Right lobe of liver (tissue), 6 donors: Measurements from ENCODE around the gene WFIKKN2. TPM values are rescaled to one million over a fixed set of nuclear protein-coding genes. Genes with fewer than 3 reads are reported as not detected.

ENCODE experiments used
- ATAC-seq, 4 donors: fragments of 200-7000 bp; cut with Tn5 transposase; one replicate each; pipeline ENCODE4 v1.9.1; 2020; ENCODE audit warnings: mild to moderate bottlenecking in 4 of 4, moderate library complexity in 4 of 4
- DNase-seq, 3 donors: peaks; one replicate each; pipeline ENCODE4 v3.0.0-alpha.2; 2020
- H3K27ac ChIP-seq, 3 donors: fragments of 200-600 bp; one replicate each; pipeline ENCODE4 v1.8.0; 2022
- H3K27me3 ChIP-seq, 2 donors: fragments of 200-600 bp; one replicate each; pipeline ENCODE4 v1.8.0; 2022
- H3K36me3 ChIP-seq, 4 donors: fragments of 200-600 bp; sonication (generic) in 1 of 4; one replicate each; pipeline versions ENCODE4 v1.5.1 to v1.8.0; 2017 to 2022; ENCODE audit warnings: control low read depth in 1 of 4
- H3K4me1 ChIP-seq, 4 donors: fragments of 200-600 bp; sonication (generic) in 1 of 4; one replicate each; pipeline versions ENCODE4 v1.5.1 to v1.8.0; 2017 to 2022; ENCODE audit warnings: control low read depth in 1 of 4
- H3K4me3 ChIP-seq, 3 donors: fragments of 200-600 bp; one replicate each; pipeline ENCODE4 v1.8.0; 2022
- H3K9me3 ChIP-seq, 4 donors: fragments of 200-600 bp; sonication (generic) in 1 of 4; one replicate each; pipeline versions ENCODE4 v1.5.1 to v1.8.0; 2017 to 2022; ENCODE audit warnings: control low read depth in 1 of 4
- POLR2A ChIP-seq: fragments of 450-650 bp; IDR thresholded peaks from one replicate; pipeline ENCODE4 v1.6.1; 2017; ENCODE audit warnings: antibody characterized with exemption, mild to moderate bottlenecking
- WGBS: methylation state at CpG from one replicate; pipeline ENCODE4 v1.1.6; 2018; ENCODE audit warnings: low coverage, low lambda C conversion rate; ENCODE audit not compliant: insufficient coverage; ENCODE audit errors: missing lambda C conversion rate; 5-methylcytosine and 5-hydroxymethylcytosine counted together
- intact Hi-C, 2 donors: fragments of 100-400 bp; cut with DNase I; formaldehyde crosslinking; loops; one replicate each; pipeline versions ENCODE4 v1.11.2 to v1.14.1; 2022
- small RNA-seq, 2 experiments: library from RNA; depleted of rRNA; stranded (forward); fragments of <200 nt; gene quantifications; one replicate each; pipeline ENCODE3, GENCODE V24; 2016
- total RNA-seq, 6 experiments: library from RNA; depleted of rRNA in 2 of 6; stranded (reverse); fragments of >200 nt in 2 of 6; fragmentation: NEBNext Ultra II Directional in 3 of 6; extraction: Animal tissue kit (Norgen Biotek cat#: 25700) in 3 of 6; gene quantifications; one replicate each; pipeline versions ENCODE4 v1.1.0 to v1.2.4, GENCODE V29; 2016 to 2023
- TF ChIP-seq, protein P1 (sequence below), 4 donors: fragments of 200-600 bp in 3 of 4; fragments of 450-650 bp in 1 of 4; IDR thresholded peaks; one replicate each; pipeline versions ENCODE4 v1.5.1 to v1.8.0; 2016 to 2022; ENCODE audit warnings: antibody characterized with exemption in 4 of 4, mild to moderate bottlenecking in 2 of 4
- donor health status: DM: no; HTN: yes; CAD: no.
- donor health status: DM: no; HTN: no; CAD: no.
- donor health status: DM: no; HTN: no; CAD: no.
- donor health status: DM: no; HTN: yes; CAD: no.
- donor health status: DM: no; HTN: yes; CAD: no.

The WFIKKN2 gene
- total RNA-seq, 6 experiments from 2014 or later: not detected

DNA sequence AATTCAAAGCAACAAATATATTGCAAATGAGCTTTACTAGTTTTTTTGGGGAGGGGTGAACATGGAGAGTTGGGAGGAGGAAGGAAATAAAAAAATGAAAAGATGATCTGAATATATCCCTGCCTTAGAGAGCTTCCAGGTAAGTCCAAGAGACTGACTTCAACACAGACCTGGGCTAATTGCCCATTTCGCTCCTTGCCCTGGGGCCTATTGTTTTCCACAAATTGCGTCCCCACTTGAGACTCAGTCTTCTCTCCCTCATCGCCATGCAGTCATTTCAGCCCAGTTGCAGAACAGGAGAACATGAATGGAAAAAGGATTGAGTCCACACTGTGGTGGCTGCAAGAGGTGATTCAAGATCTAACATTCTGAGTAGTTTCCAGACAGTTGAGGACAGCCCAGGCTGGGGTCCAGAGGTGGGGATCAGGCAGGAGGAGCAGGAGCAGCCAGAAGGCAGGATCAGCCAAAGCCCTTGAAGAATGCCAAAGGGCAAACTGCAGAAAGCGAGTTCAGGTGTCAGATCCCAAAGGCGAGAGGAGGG is 52.4 kb downstream of the WFIKKN2 start:
- ATAC-seq: no peak
- no peaks in the 10 kb centered on the region for H3K27me3 ChIP-seq
- DNase-seq: no peak
- intact Hi-C loops: no loop called here
- no peak overlapping the region for H3K4me3 ChIP-seq
- no peak overlapping the region for H3K27ac ChIP-seq
- peaks cover 0 to 38% (median 11%) of the 10 kb centered on the region in 4 donors for H3K4me1 ChIP-seq
- H3K36me3 ChIP-seq: no peaks in the 10 kb centered on the region
- 95% methylated on average over 5 of the region's 5 CpGs for WGBS
- no peaks in the 10 kb centered on the region for H3K9me3 ChIP-seq
- TF ChIP-seq, protein P1, sequence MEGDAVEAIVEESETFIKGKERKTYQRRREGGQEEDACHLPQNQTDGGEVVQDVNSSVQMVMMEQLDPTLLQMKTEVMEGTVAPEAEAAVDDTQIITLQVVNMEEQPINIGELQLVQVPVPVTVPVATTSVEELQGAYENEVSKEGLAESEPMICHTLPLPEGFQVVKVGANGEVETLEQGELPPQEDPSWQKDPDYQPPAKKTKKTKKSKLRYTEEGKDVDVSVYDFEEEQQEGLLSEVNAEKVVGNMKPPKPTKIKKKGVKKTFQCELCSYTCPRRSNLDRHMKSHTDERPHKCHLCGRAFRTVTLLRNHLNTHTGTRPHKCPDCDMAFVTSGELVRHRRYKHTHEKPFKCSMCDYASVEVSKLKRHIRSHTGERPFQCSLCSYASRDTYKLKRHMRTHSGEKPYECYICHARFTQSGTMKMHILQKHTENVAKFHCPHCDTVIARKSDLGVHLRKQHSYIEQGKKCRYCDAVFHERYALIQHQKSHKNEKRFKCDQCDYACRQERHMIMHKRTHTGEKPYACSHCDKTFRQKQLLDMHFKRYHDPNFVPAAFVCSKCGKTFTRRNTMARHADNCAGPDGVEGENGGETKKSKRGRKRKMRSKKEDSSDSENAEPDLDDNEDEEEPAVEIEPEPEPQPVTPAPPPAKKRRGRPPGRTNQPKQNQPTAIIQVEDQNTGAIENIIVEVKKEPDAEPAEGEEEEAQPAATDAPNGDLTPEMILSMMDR (IDR thresholded peaks at IDR 0.05): no peak
- TF ChIP-seq POLR2A: no peak

DNA sequence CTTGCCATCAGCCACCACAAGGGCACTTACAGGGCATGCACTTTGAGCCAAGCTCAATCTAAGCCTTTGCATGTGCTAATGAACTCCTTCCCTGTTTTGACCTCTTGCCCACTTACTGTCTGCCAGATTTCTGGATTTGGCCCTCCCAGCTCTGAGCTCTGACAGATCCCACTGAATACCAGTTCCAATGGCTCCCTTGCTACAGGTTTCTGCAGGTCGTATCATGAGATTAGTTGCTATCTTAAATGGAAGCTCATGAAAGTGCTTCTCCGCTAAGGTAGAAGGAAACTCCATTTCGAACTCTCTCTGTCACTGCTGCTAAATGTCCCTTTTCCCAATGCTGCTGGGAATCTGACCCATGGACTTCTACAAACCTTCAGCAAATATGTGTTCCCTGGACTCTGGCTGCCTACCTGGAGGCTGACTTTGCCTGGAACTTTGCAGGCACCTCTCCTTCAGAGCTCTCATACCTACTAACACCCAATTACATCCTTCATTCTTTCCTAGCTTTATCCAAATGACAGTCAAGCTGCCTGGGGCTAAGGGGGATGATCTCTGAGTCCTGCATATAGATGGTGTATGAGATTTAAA is 54.2 kb downstream of the WFIKKN2 start:
- Histone ChIP-seq H3K36me3 (no peaks in the 10 kb centered on the region), H3K4me1 (peaks cover 0 to 29% (median 11%) of the 10 kb centered on the region in 4 donors), H3K27ac (peak overlapping the region; percentile 26 to 64 (median 60)), H3K4me3 (peak overlapping the region in 1 of 3 donors; percentile 24), H3K27me3 (no peaks in the 10 kb centered on the region), H3K9me3 (no peaks in the 10 kb centered on the region)
- intact Hi-C loops: no loop called here
- WGBS: 31% methylated on average over 3 of the region's 3 CpGs
- DNase-seq (peak in 1 of 3 donors; percentile 69), ATAC-seq (peak; percentile 72 to 90 (median 88))
- TF ChIP-seq, protein P1 (IDR thresholded peaks at IDR 0.05): no peak
- TF ChIP-seq POLR2A: peak; percentile 28

DNA sequence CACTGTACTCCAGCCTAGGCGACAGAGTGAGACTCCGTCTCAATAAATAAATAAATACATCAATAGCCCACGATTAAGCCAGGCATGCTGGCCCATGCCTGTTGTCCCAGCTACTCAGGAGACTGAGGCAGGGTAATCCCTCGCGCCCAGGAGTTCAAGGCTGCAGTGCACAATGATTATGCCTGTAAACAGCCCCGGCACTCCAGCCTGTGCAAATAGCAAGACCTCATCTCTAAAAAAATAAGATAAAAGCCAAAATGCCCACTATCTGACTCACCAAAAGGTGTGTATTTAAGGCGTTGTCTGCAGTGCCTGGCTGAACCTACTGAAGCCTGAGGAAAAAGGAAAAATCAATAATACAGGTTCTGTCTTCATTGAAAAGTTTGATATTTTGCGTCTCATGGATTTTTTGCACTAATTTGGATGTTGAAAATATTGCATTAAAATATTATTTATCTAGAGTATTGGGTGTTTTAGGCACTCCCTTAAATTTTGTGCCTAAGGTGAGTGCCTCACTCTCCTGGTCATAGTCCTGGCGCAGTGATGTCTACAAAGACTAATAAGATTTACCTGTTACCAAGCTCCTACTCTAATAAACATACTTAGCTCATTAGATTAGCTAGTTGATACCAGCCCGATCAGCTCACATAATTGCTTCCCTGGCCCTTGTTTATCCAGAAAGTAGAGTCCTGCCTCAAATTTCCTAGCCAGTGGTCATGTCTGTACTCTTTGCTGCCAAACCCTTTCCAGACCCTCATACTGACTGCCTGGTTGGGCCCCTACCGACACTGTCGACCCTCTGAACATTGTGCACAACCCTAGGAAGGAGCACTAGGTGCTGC is 55.5 kb downstream of the WFIKKN2 start:
- no peaks in the 10 kb centered on the region for H3K36me3 ChIP-seq
- H3K27ac ChIP-seq: peak overlapping the region; percentile 26 to 64 (median 60)
- TF ChIP-seq, protein P1 (IDR thresholded peaks at IDR 0.05): no peak
- TF ChIP-seq POLR2A: no peak
- ATAC-seq (peak in 3 of 4 donors; percentile 23 to 75 (median 36)), DNase-seq (peak in 1 of 3 donors; percentile 43)
- no peak overlapping the region for H3K4me3 ChIP-seq
- intact Hi-C loops: no loop called here
- WGBS: 46% methylated on average over 10 of the region's 12 CpGs
- H3K27me3 ChIP-seq: no peaks in the 10 kb centered on the region
- H3K9me3 ChIP-seq: no peaks in the 10 kb centered on the region
- peaks cover 0 to 29% (median 11%) of the 10 kb centered on the region in 4 donors for H3K4me1 ChIP-seq

DNA sequence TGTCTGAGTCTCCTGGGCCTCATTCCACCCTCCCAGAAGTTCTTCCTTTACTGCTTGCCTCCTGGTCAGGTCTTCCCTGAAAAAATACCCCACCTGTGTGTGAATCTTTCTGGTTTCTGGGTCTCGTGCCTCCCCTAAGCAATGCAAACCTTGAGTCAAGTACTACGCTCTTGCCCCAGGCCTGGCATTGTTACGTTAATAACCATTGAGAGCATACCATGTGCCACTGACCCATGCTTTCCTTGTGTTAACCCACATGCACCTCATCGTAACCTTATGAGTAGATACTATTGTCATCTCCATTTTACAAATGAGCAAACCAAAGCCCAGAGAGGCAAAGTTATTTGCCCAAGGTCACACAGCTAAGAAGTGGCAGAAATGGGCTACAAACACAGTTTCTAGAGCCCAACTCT is 56.2 kb downstream of the WFIKKN2 start:
- ATAC-seq (no peak), DNase-seq (no peak)
- no peak overlapping the region for H3K4me3 ChIP-seq

More for the DNA sequence above, 56.2 kb downstream of the WFIKKN2 start:
- H3K27me3 ChIP-seq: no peaks in the 10 kb centered on the region
- no peak for TF ChIP-seq POLR2A
- TF ChIP-seq, protein P1 (IDR thresholded peaks at IDR 0.05): no peak
- H3K27ac ChIP-seq: no peak overlapping the region
- no peaks in the 10 kb centered on the region for H3K36me3 ChIP-seq
- 90% methylated on average over 3 of the region's 4 CpGs for WGBS
- intact Hi-C loops: no loop called here
- H3K9me3 ChIP-seq: no peaks in the 10 kb centered on the region
- peaks cover 0 to 29% (median 11%) of the 10 kb centered on the region in 4 donors for H3K4me1 ChIP-seq

Small RNA genes within 50 kb of the gene (small RNA-seq; reads per million reads assigned to genes)
- gene AC005921.1: 0 reads per million in 2 experiments

Other genes starting within 250 kb of the WFIKKN2 start
- 100 to 1,000 TPM; 146 to 286 (median 178) TPM for gene ABCC3, start 200.7 kb upstream of the WFIKKN2 start, total RNA-seq
- gene ANKRD40, start 127.7 kb upstream of the WFIKKN2 start, total RNA-seq: 10 to 100 TPM; 13.9 to 17.4 (median 15.1) TPM
- 10 to 100 TPM; 15.4 to 50.5 (median 31.0) TPM for gene LUC7L3, start 116.0 kb upstream of the WFIKKN2 start, total RNA-seq
- gene ANKRD40CL, start 68.1 kb upstream of the WFIKKN2 start, total RNA-seq: under 1 TPM in 1 of 6 experiments, not detected in 5; 0.29 TPM
- 100 to 1,000 TPM in 3 of 6 experiments, 10 to 100 TPM in 3; 36.2 to 222 (median 82.1) TPM for gene TOB1, start 30.8 kb downstream of the WFIKKN2 start, total RNA-seq